ENCODE data around the gene SLBP. TPM values are rescaled to one million over a fixed set of nuclear protein-coding genes. Genes with fewer than 3 reads are reported as not detected.
A peak's percentile ranks its signal among the peaks of the same experiment; 100 is the strongest.

Gene SLBP
- total RNA-seq, 2 donors from 2014 or later, result 30.1 to 56.9 TPM

DNA sequence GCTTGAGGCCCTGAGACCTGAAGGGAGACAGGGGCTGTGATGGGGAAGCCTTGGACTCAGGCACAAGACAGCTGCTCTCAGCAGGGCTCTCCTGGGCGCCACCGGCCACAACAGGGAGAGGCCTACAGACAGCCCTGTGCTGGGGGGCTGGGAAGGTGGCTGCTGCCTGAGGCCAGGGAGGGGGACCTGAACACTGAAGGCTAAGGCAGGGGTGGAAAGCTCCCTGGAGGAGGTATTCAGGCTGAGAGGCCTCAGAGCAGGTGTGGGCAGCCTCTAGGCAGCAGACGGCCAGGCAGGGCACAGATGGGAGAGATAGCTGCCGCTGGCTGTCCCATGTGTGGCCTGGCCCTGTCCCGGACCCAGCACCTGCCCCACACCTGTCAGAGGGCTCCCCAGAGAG, 42.2 kb upstream of the SLBP start:
- no peaks in the 10 kb centered on the region for H3K27me3 ChIP-seq
- TF ChIP-seq, protein P1, sequence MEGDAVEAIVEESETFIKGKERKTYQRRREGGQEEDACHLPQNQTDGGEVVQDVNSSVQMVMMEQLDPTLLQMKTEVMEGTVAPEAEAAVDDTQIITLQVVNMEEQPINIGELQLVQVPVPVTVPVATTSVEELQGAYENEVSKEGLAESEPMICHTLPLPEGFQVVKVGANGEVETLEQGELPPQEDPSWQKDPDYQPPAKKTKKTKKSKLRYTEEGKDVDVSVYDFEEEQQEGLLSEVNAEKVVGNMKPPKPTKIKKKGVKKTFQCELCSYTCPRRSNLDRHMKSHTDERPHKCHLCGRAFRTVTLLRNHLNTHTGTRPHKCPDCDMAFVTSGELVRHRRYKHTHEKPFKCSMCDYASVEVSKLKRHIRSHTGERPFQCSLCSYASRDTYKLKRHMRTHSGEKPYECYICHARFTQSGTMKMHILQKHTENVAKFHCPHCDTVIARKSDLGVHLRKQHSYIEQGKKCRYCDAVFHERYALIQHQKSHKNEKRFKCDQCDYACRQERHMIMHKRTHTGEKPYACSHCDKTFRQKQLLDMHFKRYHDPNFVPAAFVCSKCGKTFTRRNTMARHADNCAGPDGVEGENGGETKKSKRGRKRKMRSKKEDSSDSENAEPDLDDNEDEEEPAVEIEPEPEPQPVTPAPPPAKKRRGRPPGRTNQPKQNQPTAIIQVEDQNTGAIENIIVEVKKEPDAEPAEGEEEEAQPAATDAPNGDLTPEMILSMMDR (IDR thresholded peaks at IDR 0.05), result no peak
- H3K9ac ChIP-seq (ENCODE audit: low read depth in 2 of 2, low read length in 2 of 2), result no peak overlapping the region
- no peaks in the 10 kb centered on the region for H3K36me3 ChIP-seq
- no peak for DNase-seq
- peaks cover 13% of the 10 kb centered on the region for H3K4me1 ChIP-seq
- H3K27ac ChIP-seq, result no peak overlapping the region
- intact Hi-C loops (cut with DNase I), result loop anchor here (10.0 kb wide), 1 partner anchor 440 kb away; no protein-coding TSS in a partner anchor
- H3K4me3 ChIP-seq, result no peak overlapping the region
- no peaks in the 10 kb centered on the region for H3K9me3 ChIP-seq

DNA sequence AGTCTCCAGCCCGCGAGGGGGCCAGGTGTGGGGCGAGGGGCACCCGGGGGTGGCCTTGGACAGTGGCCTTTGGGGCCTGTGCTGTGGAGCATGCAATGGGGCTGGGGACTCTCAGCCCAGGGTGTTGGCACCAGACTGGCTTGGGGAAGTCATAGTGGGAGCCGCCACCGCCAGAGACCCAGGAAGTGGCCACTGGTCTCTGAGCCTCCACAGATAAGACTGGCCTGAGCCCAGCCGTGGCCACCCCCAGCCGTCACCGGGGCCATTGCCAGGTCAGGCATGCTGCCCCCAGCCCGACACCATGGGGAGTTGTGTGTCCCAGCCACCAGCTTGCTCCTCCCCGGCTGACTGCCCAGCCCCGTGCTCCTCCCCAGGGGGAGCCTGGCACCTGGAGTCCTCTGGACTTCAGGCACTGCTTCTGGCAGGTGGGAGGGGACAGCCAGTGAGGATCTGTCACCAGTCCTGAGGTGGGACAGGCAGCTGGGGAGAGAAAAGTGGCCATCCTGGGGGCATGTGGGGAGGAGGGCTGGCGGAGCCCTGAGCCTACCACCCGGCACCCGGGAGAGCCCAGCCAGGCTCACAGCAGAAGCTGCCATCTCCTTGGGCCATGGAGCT, 41.7 kb upstream of the SLBP start:
- no peak overlapping the region for H3K4me3 ChIP-seq
- H3K9ac ChIP-seq (ENCODE audit: low read depth in 2 of 2, low read length in 2 of 2), result no peak overlapping the region
- peaks cover 13% of the 10 kb centered on the region for H3K4me1 ChIP-seq
- no peaks in the 10 kb centered on the region for H3K27me3 ChIP-seq
- intact Hi-C loops (cut with DNase I), result loop anchor here (10.0 kb wide), 1 partner anchor 441 kb away; no protein-coding TSS in a partner anchor
- TF ChIP-seq, protein P1 (IDR thresholded peaks at IDR 0.05), result no peak
- H3K36me3 ChIP-seq, result no peaks in the 10 kb centered on the region
- no peak for DNase-seq
- H3K9me3 ChIP-seq, result no peaks in the 10 kb centered on the region
- no peak overlapping the region for H3K27ac ChIP-seq

DNA sequence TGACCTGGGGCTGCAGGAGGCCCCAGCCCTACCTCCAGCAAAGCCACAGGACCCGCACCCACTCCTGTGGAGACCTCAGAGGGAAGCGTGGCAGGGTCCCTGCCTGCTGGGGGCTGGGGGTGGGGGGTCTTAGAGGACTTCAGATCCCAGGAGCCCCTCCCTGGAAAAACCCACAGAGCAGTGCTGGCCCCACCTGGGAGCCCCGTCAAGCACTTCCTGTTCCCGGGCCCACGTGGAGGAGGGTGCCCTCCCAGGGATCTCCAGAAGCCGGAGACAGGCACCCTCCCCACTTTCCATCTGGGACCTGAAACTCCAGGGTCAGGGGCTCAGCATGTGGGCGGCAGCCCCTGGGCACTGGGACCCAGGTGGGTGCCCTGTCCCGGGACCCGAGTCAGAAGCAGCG, 41.2 kb upstream of the SLBP start:
- intact Hi-C loops (cut with DNase I), result loop anchor here (10.0 kb wide), 1 partner anchor 442 kb away; no protein-coding TSS in a partner anchor
- peaks cover 13% of the 10 kb centered on the region for H3K4me1 ChIP-seq
- no peaks in the 10 kb centered on the region for H3K36me3 ChIP-seq

DNA sequence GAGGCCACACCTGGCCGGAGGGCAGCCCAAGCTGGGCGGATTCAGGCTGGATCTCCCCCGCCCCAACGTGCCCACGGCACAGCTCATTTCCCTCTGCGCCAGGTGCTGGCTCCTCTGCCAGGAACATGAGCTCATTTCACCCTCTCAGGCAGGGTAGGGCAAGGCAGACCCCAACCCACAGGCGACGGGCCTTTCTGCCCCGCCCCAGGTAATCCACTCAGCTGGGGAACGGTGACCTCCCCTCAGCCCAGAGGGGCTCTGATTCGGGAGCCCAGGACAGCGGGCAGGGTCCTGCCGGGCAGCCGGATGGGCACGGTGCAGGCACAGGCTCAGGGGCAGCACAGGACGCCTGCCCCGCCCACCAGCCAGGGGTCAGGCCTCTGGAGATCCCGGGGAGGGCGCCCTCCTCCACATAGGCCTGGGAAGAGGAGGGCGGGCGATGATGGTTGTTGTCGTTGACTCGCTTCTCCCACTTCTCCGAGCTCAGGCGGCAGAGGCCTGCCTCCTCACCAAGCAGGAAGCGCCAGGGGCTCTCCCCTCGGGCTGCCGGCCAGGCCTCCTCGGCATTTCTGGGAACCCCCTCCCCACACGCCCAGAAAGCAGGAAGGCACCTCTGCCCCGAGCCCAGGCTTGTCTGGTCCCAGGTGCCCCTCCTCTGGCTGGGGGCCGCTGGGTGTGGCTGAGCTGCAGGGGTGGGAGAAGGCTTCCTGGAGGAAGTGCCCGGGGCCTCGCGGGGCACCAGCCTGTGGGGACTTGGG, 40.3 kb upstream of the SLBP start:
- Histone ChIP-seq H3K9me3 (no peaks in the 10 kb centered on the region), H3K36me3 (no peaks in the 10 kb centered on the region), H3K27me3 (no peaks in the 10 kb centered on the region), H3K9ac (ENCODE audit: low read depth in 2 of 2, low read length in 2 of 2) (peak overlapping the region; percentile 0 to 43), H3K4me1 (peaks cover 13% of the 10 kb centered on the region), H3K4me3 (no peak overlapping the region), H3K27ac (no peak overlapping the region)
- TF ChIP-seq, protein P1 (IDR thresholded peaks at IDR 0.05), result no peak
- intact Hi-C loops (cut with DNase I), result loop anchor here (10.0 kb wide), 1 partner anchor 442 kb away; no protein-coding TSS in a partner anchor
- DNase-seq, result no peak

More for the DNA sequence above, 41.2 kb upstream of the SLBP start:
- TF ChIP-seq, protein P1 (IDR thresholded peaks at IDR 0.05), result no peak
- Histone ChIP-seq H3K4me3 (no peak overlapping the region), H3K9ac (ENCODE audit: low read depth in 2 of 2, low read length in 2 of 2) (no peak overlapping the region), H3K9me3 (no peaks in the 10 kb centered on the region), H3K27ac (no peak overlapping the region), H3K27me3 (no peaks in the 10 kb centered on the region)
- DNase-seq, result no peak

DNA sequence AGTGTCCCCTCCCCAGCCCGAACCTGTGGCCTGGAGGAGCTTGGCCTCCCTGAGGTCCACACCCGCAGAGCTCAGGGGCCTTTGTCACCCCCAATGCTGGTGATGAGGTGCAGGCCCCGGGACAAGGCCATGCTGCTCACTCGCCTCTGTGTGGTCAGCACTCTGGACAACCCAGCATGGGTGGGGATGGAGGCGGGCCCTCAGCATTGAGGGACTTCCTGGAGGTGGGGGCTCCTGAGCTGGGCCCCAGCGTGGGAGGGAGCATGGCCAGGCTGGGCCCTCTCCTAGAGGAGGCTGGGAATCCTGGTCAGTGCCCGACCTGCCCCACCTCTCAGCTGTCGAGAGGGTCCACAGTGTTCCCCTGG, 39.8 kb upstream of the SLBP start:
- H3K9ac ChIP-seq (ENCODE audit: low read depth in 2 of 2, low read length in 2 of 2), result peak overlapping the region; percentile 0 to 43
- TF ChIP-seq, protein P1 (IDR thresholded peaks at IDR 0.05), result no peak
- H3K27me3 ChIP-seq, result no peaks in the 10 kb centered on the region
- H3K36me3 ChIP-seq, result no peaks in the 10 kb centered on the region
- H3K9me3 ChIP-seq, result no peaks in the 10 kb centered on the region
- H3K27ac ChIP-seq, result no peak overlapping the region
- intact Hi-C loops (cut with DNase I), result loop anchor here (10.0 kb wide), 1 partner anchor 443 kb away; no protein-coding TSS in a partner anchor
- H3K4me1 ChIP-seq, result peaks cover 13% of the 10 kb centered on the region
- H3K4me3 ChIP-seq, result no peak overlapping the region
- DNase-seq, result no peak

Data from colonic mucosa (tissue), 4 donors.